Measurements from ENCODE around the gene ZBTB45. TPM values are rescaled to one million over a fixed set of nuclear protein-coding genes. Genes with fewer than 3 reads are reported as not detected.
"Not testable (repeated sequence)": the region's sequence is repeated elsewhere in the genome, so short reads cannot be mapped to it uniquely, and the experiment has no call there.

The ZBTB45 gene
- total RNA-seq, 1 donor from 2014 or later, result 16.6 TPM

GRCh38 chr19:58551123-58551497 is 31.5 kb upstream of the ZBTB45 start:
- Mint-ChIP-seq H3K36me3 (ENCODE audit: low read depth) (peaks cover 90% of the 10 kb centered on the region), H3K4me1 (ENCODE audit: low read depth) (peaks cover 28% of the 10 kb centered on the region)
- intact Hi-C loops (cut with micrococcal nuclease), result no loop called here

GRCh38 chr19:58550362-58551122 is 30.9 kb upstream of the ZBTB45 start:
- no peak overlapping the region for H3K4me3 Mint-ChIP-seq (ENCODE audit: low read depth)
- no peak for DNase-seq (ENCODE audit: low spot score)
- peaks cover 32% of the 10 kb centered on the region for H3K4me1 Mint-ChIP-seq (ENCODE audit: low read depth)
- no peaks in the 10 kb centered on the region for H3K27me3 Mint-ChIP-seq (ENCODE audit: low read depth)
- intact Hi-C loops (cut with micrococcal nuclease), result no loop called here
- peaks cover 90% of the 10 kb centered on the region for H3K36me3 Mint-ChIP-seq (ENCODE audit: low read depth)
- no peaks in the 10 kb centered on the region for H3K9me3 Mint-ChIP-seq
- H3K27ac Mint-ChIP-seq, result peak overlapping the region; percentile 35

More at GRCh38 chr19:58551123-58551497, 31.5 kb upstream of the ZBTB45 start:
- no peak overlapping the region for H3K4me3 Mint-ChIP-seq (ENCODE audit: low read depth)
- no peaks in the 10 kb centered on the region for H3K9me3 Mint-ChIP-seq
- peak overlapping the region; percentile 35 for H3K27ac Mint-ChIP-seq
- H3K27me3 Mint-ChIP-seq (ENCODE audit: low read depth), result no peaks in the 10 kb centered on the region
- no peak for DNase-seq (ENCODE audit: low spot score)

DNA sequence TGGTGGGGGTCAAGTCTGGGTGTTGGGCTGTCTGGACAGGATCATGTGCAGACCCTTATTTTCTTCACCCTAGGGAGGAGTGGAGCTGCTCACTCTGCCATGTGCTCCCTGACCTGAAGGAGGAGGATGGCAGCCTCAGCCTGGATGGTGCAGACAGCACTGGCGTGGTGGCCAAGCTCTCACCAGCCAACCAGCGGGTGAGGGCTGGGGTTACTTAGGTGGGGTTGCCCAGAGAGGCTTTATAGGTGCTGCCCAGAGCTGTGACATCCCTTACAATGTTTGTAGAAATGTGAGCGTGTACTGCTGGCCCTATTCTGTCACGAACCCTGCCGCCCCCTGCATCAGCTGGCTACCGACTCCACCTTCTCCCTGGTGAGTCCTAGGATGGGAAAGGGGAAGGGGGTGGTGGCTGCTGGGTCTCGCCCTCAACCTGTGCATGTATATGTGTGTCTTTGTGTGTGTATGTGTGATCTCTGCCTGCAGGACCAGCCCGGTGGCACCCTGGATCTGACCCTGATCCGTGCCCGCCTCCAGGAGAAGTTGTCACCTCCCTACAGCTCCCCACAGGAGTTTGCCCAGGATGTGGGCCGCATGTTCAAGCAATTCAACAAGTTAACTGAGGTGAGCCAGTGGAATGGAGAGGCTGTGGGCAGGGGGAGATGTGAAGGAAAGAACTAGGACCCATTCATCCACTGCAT is 30.2 kb upstream of the ZBTB45 start:
- H3K27ac Mint-ChIP-seq, result peak overlapping the region; percentile 8
- no peaks in the 10 kb centered on the region for H3K27me3 Mint-ChIP-seq (ENCODE audit: low read depth)
- peaks cover 27% of the 10 kb centered on the region for H3K4me1 Mint-ChIP-seq (ENCODE audit: low read depth)
- DNase-seq (ENCODE audit: low spot score), result no peak
- peaks cover 89% of the 10 kb centered on the region for H3K36me3 Mint-ChIP-seq (ENCODE audit: low read depth)
- no peak overlapping the region for H3K4me3 Mint-ChIP-seq (ENCODE audit: low read depth)
- intact Hi-C loops (cut with micrococcal nuclease), result no loop called here
- no peaks in the 10 kb centered on the region for H3K9me3 Mint-ChIP-seq

GRCh38 chr19:58548859-58549663 is 29.5 kb upstream of the ZBTB45 start:
- H3K9me3 Mint-ChIP-seq, result no peaks in the 10 kb centered on the region
- no peak overlapping the region for H3K4me3 Mint-ChIP-seq (ENCODE audit: low read depth)
- intact Hi-C loops (cut with micrococcal nuclease), result no loop called here
- DNase-seq (ENCODE audit: low spot score), result no peak
- peaks cover 85% of the 10 kb centered on the region for H3K36me3 Mint-ChIP-seq (ENCODE audit: low read depth)
- no peaks in the 10 kb centered on the region for H3K27me3 Mint-ChIP-seq (ENCODE audit: low read depth)
- H3K4me1 Mint-ChIP-seq (ENCODE audit: low read depth), result peaks cover 26% of the 10 kb centered on the region
- H3K27ac Mint-ChIP-seq, result no peak overlapping the region

DNA sequence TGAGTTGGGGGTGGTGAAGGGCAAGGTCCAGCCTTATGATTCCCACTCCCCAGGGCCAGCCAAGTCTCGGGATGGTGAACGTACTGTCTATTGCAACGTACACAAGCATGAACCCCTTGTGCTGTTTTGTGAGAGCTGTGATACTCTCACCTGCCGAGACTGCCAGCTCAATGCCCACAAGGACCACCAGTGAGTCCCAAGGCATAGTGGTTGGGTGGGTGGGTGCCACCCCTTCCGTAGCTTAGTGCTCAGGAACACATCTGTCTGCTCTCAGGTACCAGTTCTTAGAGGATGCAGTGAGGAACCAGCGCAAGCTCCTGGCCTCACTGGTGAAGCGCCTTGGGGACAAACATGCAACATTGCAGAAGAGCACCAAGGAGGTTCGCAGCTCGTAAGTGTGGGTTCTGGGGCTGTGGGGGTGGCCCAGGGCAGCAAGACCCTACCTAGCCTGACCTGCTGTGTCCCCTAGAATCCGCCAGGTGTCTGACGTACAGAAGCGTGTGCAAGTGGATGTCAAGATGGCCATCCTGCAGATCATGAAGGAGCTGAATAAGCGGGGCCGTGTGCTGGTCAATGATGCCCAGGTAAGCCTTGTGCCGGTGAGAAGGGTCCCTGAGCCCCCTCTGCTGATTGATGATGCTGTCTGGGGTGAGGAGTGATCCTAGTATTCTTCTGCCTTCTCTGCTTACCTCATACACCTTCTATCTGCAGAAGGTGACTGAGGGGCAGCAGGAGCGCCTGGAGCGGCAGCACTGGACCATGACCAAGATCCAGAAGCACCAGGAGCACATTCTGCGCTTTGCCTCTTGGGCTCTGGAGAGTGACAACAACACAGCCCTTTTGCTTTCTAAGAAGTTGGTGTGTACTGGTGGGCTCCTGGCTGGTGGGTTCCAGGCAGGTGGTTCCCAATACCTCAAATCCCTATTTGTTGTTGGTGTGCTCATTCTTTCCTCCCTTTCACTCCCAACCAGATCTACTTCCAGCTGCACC is 28.0 kb upstream of the ZBTB45 start:
- no peak overlapping the region for H3K27ac Mint-ChIP-seq
- peaks cover 2% of the 10 kb centered on the region for H3K27me3 Mint-ChIP-seq (ENCODE audit: low read depth)
- no peak overlapping the region for H3K4me3 Mint-ChIP-seq (ENCODE audit: low read depth)
- intact Hi-C loops (cut with micrococcal nuclease), result no loop called here
- no peak for DNase-seq (ENCODE audit: low spot score)
- H3K36me3 Mint-ChIP-seq (ENCODE audit: low read depth), result peaks cover 75% of the 10 kb centered on the region
- H3K4me1 Mint-ChIP-seq (ENCODE audit: low read depth), result peaks cover 24% of the 10 kb centered on the region
- H3K9me3 Mint-ChIP-seq, result no peaks in the 10 kb centered on the region

DNA sequence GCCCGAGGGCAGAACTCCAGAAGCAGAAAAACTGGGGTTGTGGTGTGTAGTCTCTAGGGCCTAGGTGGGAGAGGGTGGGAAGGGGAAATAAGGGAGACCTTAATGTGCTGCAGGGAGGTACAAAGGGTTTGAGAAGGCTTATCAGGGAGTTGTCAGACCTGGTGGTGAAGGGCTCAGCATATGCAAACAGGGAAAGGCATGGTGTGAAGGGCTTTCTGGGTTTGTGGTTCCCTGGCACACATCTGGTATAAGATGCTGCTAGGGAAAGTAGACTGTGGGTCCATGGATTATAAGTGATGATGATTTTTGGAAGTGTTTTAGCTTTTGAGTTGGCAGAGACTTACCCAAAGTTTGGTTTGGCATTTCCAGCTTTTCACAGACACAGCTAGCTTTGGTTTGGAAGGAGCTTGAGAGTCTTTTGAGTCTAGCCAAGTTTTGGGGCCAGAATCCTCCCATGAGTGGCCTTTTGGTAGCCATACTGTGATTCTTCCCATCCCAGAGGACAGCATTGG is 26.5 kb upstream of the ZBTB45 start:
- DNase-seq (ENCODE audit: low spot score), result no peak
- Mint-ChIP-seq H3K27me3 (ENCODE audit: low read depth) (peaks cover 7% of the 10 kb centered on the region), H3K27ac (peak overlapping the region; percentile 72), H3K4me3 (ENCODE audit: low read depth) (peak overlapping the region; percentile 91), H3K4me1 (ENCODE audit: low read depth) (peaks cover 22% of the 10 kb centered on the region), H3K36me3 (ENCODE audit: low read depth) (peaks cover 60% of the 10 kb centered on the region), H3K9me3 (no peaks in the 10 kb centered on the region)
- intact Hi-C loops (cut with micrococcal nuclease), result no loop called here

DNA sequence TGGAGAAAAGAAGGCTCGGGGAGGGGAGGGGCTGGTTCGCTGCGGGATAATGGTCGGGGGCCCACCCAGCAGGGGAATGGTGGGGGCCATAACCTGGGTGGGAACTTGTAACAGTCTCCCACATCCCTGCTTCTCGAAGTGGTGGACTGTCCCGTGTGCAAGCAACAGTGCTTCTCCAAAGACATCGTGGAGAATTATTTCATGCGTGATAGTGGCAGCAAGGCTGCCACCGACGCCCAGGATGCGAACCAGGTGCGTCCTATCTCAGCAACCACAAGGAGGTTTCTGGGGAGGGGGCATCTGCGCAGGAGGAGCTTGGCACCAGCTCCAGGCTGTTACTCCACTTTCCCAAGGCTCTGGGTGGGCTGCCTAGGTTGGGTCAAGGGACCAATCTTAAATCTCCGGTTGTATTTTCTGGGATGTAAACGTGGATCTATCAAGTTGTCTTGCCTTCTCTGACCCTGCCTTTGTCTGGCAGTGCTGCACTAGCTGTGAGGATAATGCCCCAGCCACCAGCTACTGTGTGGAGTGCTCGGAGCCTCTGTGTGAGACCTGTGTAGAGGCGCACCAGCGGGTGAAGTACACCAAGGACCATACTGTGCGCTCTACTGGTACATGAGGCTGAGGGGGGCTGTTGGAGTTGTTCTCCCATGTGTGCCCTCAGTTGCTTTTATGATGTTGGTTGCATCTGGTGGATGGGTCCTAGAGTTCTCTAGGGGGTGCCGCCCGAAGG is 25.8 kb upstream of the ZBTB45 start:
- H3K27me3 Mint-ChIP-seq (ENCODE audit: low read depth), result peaks cover 9% of the 10 kb centered on the region
- H3K4me1 Mint-ChIP-seq (ENCODE audit: low read depth), result peaks cover 22% of the 10 kb centered on the region
- H3K36me3 Mint-ChIP-seq (ENCODE audit: low read depth), result peaks cover 54% of the 10 kb centered on the region
- no peak for DNase-seq (ENCODE audit: low spot score)
- peak overlapping the region; percentile 91 for H3K4me3 Mint-ChIP-seq (ENCODE audit: low read depth)
- peak overlapping the region; percentile 72 for H3K27ac Mint-ChIP-seq
- H3K9me3 Mint-ChIP-seq, result no peaks in the 10 kb centered on the region
- intact Hi-C loops (cut with micrococcal nuclease), result no loop called here

GRCh38 chr19:58544591-58545285 is 25.1 kb upstream of the ZBTB45 start:
- intact Hi-C loops (cut with micrococcal nuclease), result loop anchor here (1.0 kb wide), 3 partner anchors 11 to 28 kb away; partner anchors contain the start of genes CHMP2A and ZBTB45
- peak overlapping the region; percentile 91 for H3K4me3 Mint-ChIP-seq (ENCODE audit: low read depth)
- H3K36me3 Mint-ChIP-seq (ENCODE audit: low read depth), result peaks cover 49% of the 10 kb centered on the region
- DNase-seq (ENCODE audit: low spot score), result no peak
- H3K27ac Mint-ChIP-seq, result peak overlapping the region; percentile 72
- H3K27me3 Mint-ChIP-seq (ENCODE audit: low read depth), result peaks cover 14% of the 10 kb centered on the region
- H3K4me1 Mint-ChIP-seq (ENCODE audit: low read depth), result peaks cover 22% of the 10 kb centered on the region
- no peaks in the 10 kb centered on the region for H3K9me3 Mint-ChIP-seq

DNA sequence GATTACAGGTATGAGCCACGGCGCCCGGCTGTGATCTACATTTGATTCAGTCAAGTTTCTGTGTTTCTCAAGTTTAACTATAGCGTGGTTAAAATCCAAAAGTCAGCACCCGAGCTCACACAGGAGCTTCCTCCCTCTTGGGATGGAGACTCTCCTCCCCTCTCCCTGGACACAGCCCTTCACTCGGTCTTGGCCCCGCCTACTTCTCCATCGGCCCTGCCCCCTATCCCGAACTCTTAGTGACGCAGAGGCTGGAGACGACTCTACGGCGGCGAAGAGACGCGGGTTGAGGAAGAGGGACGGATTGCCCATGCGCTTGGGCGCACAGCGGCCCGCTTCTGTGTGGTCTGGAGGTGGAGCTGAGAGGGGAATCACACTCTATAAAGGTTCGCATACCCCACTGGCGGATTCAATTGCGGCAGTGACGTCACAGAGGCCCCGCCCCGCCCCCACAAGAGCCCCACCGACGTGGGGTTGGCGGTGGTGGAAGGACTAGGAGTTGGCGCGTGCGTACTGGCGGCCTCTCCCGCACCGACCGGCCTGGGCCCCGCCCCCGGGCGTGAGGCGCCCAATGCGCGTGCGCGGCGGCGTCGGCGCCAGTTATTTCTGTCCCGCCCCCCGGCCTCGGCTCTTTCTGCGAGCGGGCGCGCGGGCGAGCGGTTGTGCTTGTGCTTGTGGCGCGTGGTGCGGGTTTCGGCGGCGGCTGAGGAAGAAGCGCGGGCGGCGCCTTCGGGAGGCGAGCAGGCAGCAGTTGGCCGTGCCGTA is 24.4 kb upstream of the ZBTB45 start, which contains the start of gene TRIM28:
TRIM28 (plus strand) TSS at position 239 of the 765 bp plus-strand sequence. CDS start 694 bp downstream, outside the sequence.
- H3K4me3 Mint-ChIP-seq (ENCODE audit: low read depth), result peak within 1 kb of the TSS; percentile 91
- H3K27me3 Mint-ChIP-seq (ENCODE audit: low read depth), result peaks cover 20% of the 10 kb centered on the region
- intact Hi-C loops (cut with micrococcal nuclease), result loop anchor here (1.0 kb wide), 3 partner anchors 11 to 28 kb away; partner anchors contain the start of genes CHMP2A and ZBTB45
- H3K4me1 Mint-ChIP-seq (ENCODE audit: low read depth), result peaks cover 22% of the 10 kb centered on the region
- H3K27ac Mint-ChIP-seq, result peak within 1 kb of the TSS; percentile 94
- no peaks in the 10 kb centered on the region for H3K9me3 Mint-ChIP-seq
- peaks cover 42% of the 10 kb centered on the region for H3K36me3 Mint-ChIP-seq (ENCODE audit: low read depth)
- peak; percentile 100 for DNase-seq (ENCODE audit: low spot score)

DNA sequence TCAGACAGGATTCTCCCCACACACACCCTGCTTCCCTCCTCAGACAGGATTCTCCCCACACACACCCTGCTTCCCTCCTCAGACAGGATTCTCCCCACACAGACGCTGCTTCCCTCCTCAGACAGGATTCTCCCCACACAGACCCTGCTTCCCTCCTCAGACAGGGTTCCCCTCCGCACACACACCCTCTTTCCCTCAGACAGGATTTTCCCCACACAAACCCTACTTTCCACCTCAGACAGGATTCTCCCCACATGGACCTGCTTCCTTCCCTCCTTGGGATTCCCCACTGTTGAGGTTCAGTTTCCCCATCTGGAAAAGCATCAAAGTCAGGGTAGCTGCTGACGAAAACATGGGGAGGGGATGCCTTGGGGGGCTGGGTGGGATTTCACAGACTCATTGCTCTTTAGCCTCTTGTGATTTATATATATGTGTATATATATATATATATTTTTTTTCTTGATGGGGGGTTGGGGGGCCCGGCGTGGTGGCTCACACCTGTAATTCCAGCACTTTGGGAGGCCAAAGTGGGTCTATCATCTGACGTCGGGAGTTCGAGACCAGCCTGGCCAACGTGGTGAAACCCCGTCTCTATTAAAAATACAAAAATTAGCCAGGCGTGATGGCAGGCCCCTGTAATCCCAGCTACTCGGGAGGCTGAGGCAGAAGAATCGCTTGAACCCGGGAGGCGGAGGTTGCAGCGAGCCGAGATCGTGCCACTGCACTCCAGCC is 23.2 kb upstream of the ZBTB45 start:
- H3K9me3 Mint-ChIP-seq; H3K4me3 Mint-ChIP-seq (ENCODE audit: low read depth); intact Hi-C loops (cut with micrococcal nuclease); DNase-seq (ENCODE audit: low spot score): not testable (repeated sequence)
- peaks cover 30% of the 10 kb centered on the region for H3K36me3 Mint-ChIP-seq (ENCODE audit: low read depth)
- peaks cover 22% of the 10 kb centered on the region for H3K4me1 Mint-ChIP-seq (ENCODE audit: low read depth)
- H3K27ac Mint-ChIP-seq, result peak overlapping the region; percentile 6
- H3K27me3 Mint-ChIP-seq (ENCODE audit: low read depth), result peaks cover 24% of the 10 kb centered on the region

Measured in activated T-helper 2 cell treated with anti-CD3 and anti-CD28 coated beads, Interferon-gamma antibody, Interleukin-2, Interleukin-4, amounts not matched to agents 10 μg/mL and 5 μg/mL and 100 μg/mL, durations not matched to agents 14 hours and 24 hours and 36 hours (primary cell).